ENCODE data around the gene MXD4.

MXD4 gene

DNA sequence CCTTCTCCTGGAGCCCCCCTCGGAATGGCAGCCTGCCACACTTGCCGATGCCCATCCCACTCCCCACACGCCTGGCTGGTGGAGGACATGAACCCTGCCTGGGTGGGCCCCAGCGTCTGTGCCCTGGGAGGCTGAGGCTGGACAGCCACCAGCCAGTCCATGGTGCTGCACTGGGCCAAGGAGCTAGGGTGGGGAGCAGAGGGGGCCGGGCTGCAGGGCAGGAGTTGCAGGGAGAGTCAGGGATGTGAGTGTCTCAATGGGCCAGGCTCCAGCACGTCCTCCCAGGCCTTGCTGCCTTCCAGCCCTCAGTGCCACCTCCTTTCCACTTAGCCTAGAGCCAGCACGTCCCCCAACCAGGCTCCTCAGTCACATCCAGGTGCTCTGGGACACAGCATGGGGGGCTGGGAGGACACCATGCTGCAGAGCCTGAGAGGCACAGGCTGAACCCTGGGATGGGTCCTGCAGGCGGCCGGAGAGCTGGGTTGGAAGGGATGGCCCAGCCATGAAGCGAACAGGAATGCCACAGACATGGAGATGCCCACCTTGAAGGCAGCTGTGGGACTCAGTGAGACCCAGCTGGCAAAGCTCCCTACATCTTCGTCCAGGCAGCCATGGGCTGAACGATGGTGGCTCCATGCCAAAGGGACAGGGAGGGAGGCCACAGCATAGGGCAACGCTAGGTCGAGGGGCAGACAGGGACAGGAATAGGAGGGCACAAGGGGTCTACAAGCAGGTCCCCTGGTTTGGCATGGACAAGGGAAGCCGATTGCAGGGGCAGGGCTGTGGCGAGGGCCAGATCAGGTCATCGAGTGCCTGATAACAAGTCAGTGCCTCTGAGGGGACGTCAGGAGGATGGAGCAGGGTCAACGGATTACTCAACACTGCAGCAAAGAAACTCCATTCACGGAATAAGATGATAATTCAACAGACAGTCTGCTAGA is 30.1 kb upstream of the MXD4 start:
- no peak for DNase-seq (ENCODE audit: low read depth in 2 of 2)

DNA sequence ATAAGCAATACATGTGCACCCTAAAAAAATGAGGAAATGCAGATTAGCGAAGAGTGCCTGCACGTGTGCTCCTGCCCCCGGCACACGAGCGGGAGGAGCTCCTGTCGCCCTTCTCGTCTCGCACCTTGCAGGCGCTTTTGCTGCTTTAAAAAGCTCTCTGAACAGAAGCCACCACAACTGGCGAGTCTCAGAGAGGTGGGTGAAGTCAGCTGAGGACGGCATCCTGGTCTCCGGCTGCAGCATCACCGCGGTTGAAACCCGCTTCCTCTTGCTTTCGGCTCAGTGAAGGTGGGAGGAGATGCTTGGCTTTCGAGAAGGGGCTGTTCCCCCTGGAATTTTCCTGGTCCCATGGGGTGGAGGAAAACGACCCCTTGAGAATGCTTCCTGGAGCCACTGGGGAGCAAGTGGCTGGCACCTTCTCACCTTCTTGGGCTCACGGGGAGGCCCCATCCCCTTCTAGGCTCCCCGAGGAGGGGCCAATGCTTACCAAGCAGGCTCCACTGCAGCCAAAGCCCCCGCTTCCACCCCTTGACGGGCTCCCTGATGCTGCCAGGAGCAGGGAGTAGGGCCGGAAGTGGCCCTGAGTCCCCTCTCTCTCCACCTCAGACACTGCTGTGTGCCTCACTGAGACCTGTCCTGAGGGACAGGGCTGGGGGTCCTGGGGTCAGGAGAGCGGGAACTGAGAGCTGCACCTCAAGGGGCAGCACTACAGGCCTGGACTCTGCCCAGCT is 29.2 kb upstream of the MXD4 start:
- peak; percentile 44 to 59 for DNase-seq (ENCODE audit: low read depth in 2 of 2)

DNA sequence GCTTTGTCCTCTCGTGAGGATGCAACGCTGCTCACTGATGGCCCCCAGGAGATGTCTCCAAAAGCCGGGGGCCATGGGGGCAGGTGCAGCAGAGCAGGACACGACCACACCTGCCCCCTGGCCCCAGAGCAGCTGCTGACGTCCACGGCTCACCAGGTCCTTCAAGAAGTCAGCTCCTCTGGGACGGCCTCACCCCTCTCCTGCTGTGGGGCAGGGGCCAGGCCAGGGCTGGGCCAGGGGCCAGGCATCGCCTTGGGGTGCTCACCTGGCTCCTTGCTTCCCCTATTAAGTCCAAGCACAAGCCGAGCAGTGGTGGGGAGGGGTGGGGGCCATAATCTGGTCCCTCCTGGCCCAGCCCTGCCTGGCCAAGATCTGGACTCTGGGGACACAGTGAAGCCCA is 28.6 kb upstream of the MXD4 start:
- no peak for DNase-seq (ENCODE audit: low read depth in 2 of 2)

DNA sequence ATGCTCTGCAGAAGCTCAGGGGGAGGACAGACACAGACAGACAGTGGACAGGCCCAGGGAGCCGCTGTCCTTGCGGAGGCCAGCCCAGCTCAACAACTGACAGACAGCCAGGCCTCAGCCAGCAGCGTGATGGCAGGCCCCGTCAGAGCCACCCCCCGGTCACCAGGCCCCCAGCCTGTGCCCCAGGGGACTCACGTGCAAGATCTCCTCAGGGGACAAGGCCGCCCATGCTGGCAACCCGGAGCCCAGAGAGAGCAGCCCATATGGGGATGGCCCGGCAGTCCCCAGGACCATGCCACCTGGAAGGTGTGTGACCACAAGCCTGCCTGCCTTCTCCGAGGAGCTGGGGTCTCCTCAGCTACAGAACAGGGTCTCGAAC is 28.0 kb upstream of the MXD4 start:
- no peak for DNase-seq (ENCODE audit: low read depth in 2 of 2)

DNA sequence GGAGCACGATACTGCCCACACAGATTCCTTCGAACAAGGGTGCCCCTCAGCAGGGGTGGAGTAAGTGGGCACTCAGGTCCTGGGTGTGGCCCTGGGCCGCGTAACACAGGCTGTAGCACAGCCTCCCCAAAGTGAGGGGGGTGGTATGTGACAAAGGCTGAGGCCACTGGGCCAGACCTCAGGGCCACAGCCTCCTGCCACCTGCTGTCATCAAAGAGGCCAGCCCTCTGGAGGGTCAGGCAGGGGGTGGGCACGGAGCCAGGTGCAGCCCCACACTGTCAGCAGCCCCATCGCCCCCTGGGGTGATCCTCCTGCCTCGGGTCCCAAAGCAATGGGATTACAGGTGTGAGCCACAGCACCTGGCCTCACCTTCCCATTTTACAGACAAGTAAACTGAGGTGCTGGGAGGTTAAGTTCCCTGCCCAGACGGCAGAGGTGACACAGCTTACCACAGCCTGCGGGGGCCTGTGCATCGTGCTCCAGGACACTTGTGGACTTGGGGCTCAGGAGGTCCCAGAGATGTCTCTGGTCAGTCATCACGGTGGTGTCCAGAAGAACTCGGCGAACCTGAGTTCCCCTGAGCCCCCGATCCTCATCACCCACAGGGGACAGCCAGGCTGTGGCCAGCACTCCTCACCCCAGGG is 27.5 kb upstream of the MXD4 start:
- no peak for DNase-seq (ENCODE audit: low read depth in 2 of 2)

DNA sequence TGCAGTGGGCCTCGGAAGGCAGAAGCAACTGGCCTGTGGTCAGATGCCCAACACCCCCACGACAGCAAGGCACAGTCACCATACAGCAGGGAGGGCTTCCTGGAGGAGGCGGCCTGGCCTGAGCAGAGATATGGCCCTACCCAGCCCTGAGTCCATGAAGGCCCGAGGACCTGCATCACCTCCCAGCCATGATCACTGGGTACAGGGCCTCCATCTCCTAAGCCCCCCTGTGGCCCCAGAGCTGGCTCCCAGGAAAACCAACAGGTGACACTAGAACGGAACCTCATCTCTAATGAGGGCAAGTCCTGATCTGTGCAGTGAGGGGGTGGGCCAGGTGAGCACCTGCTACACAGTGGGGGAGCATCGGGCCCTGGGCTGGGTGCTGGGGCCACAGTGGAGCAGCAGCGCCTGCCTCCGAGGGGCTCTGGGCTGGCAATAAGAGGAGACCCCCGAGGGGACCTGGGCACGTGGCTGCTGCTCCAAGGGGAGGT is 26.2 kb upstream of the MXD4 start:
- DNase-seq (ENCODE audit: low read depth in 2 of 2) = no peak

DNA sequence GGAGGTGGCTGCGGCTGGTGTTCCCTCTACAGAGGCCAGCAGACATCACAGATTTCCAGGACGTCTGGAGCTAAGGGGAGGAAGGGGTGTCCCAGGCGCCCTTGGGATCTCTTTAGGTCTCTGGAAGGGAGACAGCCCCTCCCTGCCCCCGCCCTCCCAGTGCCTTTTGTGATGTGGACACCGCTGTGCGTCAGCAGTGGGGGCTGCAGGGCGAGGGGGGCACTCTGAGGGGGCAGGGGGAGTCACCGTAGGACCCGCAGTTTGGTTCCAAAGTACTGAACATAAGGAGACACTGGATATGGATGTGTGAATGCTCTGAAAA is 25.6 kb upstream of the MXD4 start:
- DNase-seq (ENCODE audit: low read depth in 2 of 2) = no peak

DNA sequence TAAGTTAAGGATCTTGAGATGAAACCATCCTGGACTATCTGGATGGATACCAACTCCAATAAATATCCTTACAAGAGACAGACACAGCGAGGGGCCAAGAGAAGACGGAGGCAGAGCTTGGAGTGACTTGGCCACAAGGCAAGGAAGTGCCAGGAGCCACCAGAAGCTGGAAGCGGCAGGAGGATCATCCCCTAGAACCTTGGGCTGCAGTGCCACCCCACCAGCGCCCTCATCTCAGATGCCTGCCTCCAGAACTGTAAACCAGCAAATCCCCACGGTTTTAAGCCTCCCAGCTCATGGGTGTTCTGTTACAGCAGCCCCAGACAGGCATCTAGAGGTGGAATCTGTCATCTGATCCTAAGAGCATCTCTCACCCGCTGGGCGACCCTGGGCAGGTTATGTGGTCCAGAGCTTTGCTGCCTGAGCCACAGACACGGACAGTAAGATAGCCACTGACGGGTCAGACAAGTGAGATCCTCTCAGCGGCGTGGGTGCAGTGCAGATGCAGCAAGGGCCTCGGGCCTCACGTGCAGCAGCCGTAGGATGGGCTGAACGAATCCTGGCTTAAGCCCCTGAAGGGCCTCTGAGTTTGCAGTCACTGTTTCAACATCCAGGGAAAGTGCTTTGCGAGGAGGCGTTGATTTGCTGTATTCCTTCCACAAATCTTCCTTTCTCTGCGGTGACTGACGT is 25.1 kb upstream of the MXD4 start:
- DNase-seq (ENCODE audit: low read depth in 2 of 2) = no peak

DNA sequence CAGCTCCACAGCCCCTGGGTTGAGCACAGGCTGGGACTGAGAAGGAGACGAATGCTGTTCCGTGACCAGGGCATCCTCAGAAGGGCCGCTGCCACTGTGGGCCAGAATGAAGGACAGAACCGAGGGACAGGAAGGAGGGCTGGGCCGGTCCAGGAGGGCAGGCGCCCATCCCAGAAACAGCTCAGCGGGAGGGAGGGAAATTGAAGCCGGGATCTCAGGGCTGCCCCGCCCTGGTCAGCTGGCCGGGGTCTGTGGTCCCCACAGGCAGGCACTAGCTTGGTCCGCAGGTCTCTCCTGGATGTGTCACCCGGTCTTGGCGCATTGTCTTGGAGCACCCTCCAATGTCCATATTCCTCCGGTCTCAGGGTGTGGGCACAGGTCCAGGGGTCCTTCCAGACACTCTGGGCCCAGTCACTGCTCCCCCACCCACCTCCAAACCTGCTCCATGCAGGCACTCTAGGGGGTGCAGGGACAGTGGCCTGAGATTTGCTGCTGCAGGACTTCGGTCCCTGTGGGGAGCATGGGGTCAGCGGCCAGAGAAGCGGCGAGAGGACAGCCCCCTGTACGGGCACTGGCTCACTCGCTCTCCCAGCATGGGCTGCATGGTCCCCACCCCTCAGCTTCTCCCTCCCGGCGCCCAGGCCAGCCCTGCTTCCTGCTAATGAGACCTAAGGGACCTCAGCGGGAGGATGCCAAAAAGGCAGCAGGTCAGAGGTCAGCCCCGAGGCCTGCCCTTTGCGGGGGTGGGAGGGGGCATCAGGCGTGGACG is 23.9 kb upstream of the MXD4 start:
- DNase-seq (ENCODE audit: low read depth in 2 of 2) = no peak

DNA sequence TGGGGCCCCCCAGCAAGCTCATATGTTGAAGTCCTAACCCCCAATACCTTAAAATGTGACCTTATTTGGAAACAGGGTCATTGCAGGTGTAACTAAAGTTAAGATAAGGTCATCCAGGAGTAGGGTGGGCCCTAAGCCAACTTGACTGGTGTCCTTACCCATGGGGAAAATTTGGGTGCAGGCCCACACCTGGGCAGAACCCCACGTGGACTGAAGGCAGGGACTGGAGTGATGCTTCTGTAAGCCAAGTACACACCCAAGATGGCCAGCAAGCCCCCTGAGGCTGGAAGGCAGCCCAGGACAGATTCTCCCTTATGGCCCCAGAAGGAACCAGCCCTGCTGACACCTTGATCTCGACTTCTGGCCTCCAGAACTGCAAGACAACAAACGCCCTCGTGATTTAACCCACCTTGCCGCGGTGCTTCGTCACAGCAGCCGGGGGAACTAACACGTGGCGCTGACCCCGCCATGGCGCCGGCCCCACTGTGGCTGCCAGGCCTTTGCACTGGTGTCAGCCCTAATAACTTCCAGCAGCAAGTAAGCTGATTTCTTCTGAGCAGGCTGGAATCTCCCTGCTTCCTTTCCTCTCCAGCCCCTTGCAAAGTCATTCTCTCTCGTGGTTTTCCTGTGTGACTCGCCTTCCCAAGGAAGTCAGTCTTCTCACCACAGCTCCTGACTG is 23.2 kb upstream of the MXD4 start:
- no peak for DNase-seq (ENCODE audit: low read depth in 2 of 2)

DNA sequence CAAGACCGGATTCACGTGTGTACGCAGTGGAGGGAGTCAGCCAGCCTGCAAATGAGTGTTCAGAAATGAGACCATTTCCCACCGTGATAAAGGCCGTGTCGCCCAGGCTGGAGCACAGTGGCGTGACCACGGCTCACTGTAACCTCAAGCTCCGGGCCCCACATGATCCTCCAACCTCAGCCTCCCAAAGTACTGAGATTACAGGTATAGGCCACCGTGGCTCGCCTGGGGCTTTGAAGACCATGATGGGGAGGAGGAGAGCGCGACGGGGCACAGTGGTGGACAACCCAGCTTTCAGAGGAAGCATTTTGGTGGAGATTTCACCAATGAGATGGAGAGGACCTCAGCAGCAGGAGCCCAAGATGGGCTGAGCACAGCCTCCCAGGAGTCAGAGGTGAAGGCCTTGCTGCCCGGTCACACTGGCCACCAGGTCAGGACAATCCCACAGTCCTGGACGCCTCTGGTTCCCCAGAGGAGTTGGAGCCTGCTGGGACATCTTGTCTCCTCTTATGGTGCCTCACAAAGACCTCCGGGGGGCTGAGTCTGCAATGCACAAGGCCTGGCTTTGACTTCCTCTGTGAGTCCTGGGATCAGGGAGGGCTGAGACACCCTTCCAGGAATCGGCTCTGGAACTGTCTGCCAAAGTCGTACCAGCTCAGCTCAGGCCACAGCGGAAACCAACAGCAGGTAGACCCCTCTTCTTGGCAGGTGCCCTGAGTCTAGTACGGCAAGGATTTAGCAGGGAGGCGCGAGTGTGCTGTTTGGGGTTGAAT is 22.4 kb upstream of the MXD4 start:
- no peak for DNase-seq (ENCODE audit: low read depth in 2 of 2)

DNA sequence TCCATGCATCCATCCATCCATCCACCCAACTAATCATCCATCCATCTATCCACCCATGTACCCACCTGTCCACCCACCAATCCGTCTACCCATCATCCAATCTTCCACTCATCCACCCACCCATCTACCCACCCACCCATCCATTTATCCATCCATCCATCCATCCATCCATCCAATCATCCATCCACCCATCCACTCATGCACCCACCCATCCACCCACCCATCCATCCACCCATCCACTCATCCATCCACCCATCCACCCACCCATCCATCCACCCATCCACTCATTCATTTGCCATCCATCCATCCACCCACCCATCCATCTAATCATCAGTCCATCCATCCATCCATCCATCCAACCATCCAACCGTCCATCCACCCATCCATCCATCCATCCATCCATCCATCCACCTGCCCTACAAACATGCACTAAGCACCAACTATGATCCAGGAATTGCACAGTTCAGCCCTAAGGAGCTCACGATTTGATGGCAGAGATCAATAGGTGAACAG is 21.3 kb upstream of the MXD4 start:
- no peak for DNase-seq (ENCODE audit: low read depth in 2 of 2)

DNA sequence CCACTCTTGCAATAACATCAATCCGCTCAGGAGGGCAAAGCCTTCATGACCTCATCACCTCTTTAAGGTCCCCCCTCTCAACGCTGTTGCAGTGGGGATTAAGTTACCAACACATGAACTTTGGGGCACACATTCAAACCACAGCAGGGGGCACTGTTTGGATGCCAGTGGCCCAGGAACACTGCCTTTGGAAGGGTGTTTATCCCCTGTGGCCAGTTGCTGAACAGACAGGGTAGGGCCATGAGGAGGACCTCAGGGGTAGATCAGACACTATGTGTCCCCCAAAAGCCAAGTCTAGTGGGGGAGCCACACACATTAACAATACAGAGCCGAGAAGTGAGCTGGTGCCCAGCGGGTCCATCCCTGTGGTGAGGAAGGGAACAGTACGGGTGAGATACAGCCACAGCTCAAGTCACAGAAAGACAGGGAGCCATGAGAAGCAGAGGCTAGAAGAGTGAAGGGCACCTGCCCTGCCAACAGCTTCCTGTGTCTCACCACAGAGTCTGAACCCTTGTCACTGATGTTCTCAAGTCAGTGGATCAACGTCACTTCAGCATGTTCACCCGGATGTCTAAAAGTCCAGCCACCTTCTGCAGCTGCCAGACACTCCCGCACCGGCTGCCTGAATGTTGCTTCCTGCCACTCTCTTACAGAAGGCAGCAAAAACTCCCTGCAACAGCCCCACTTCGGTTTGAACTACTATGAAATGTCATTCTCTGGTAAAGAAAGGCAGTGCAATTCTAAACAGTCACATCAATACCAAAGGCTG is 19.9 kb upstream of the MXD4 start:
- peak; percentile 55 to 72 for DNase-seq (ENCODE audit: low read depth in 2 of 2)

DNA sequence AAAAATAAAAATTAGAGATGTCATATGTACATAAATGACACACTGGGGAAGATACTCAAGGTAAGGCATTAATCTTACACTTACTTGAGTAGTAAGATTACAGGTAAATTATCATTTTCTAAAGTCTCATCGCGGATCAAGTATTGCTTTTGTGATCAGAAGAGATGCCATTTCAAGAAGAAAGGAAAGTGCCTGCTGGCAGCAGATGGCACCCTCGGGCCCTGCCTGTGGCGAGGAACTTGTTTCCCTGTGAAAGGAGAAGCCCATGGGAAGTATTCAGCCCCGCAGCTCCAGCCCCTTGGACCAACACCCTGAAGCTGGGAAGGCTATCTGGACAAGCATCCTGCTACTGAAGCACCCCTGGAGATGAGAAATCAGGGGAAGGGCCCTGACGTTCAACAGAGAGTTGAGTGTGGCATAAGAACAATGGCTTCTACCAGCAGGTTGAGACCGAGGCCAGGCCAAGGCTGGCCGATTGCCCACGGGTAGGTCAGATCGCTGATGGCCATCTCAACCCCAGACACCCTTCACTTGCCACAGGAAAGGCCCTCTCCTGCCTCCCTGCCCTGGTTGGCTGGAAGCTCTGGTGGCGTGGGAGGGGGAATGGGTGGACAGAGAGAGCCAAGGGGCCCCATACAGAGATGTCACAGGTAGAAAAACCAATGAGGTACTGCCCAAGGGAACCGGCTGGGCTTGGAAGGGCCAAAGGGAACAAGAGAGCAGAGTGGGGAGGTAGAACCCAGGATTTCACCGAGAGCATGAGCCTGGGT is 18.8 kb upstream of the MXD4 start:
- DNase-seq (ENCODE audit: low read depth in 2 of 2) = no peak

DNA sequence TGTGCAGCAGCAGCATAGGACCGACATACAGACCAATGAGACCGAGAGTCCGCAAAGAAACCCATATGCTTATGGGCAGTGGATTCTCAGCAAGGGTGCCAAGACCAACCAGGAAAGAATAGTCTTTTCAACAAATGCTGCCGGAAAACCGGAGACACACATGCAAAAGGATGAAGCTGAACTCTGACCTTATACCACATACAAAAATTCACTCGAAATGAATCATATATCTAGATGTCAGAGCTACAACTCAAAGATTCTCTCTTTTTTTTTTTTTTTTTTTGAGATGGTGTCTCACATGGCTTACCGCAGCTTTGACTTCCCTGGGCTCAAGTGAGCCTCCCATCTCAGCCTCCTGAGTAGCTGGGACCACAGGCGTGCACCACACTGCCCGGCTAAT is 16.0 kb upstream of the MXD4 start:
- no peak for DNase-seq (ENCODE audit: low read depth in 2 of 2)

DNA sequence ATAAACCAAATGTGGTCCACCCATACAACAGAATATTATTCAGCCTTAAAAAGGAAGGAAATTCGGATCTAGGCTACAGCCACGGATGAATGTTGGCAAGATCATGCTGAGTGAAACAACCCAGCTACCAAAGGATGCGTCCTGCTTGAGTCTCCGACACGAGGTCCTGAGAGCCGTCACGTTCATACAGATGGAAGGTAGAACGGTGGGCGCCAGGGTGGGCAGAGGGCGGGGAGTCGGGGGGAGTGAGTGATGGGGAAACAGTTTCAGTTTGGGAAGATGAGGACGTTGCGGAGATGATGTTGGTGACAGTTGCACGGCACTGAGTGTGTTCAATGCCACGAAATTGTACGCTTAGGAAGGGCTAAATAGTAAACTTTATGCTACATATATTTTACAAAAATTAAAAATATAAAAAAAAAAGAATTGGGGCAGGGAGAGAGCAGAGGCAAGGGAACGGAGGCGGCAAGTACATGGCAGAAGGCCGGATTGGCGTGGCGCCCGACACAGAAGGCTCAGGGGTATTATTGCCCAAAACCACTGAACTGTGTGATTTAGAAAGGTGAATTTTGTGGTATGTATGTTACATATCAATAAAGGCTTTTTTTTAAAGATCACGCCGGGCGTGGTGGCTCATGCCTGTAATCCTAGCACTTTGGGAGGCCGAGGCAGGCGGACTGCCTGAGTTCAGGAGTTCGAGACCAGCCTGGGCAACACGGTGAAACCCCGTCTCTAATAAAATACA is 14.8 kb upstream of the MXD4 start:
- no peak for DNase-seq (ENCODE audit: low read depth in 2 of 2)

DNA sequence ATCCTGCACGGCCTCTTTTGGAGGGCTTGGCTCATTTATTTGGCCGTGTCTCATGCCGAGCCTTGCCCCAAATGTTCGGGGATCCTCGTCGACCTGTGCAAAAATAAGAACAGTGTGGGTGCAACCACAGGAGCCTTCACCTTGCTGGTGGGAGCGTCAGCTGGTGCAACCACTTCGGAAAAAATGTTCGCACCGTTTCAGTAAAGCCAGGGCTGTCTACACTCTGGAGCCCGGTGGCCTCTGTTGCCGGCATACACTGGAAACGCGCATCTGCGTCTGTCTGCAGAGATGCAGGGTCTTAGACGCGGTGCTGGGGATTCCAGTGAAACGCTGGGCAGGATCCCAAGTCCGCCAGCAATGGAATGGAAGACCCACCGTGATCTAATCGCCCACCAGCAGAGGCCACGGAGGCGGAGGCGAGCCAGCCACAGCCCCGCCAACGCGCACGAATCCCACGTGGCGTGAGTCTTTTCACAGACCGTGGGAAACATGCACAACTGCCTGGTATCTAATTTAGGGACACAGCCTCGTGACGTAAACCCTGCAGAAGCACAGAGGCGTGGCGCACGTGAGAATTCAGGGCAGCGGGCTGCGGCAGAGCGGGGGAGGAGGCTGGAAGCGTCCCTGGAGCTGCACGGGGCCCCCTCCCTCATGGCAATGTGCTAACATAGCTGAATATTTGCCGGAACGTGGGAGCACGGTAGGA is 13.8 kb upstream of the MXD4 start:
- DNase-seq (ENCODE audit: low read depth in 2 of 2) = no peak

Measured in stimulated activated CD8-positive, alpha-beta memory T cell treated with anti-CD3 and anti-CD28 coated beads, Interleukin-2, amount 100 ng/mL, for 1 hour (primary cell).